Ovary (tissue), 9 donors: ENCODE measurements around the gene RNF208. TPM values are rescaled to one million over a fixed set of nuclear protein-coding genes. Genes with fewer than 3 reads are reported as not detected.

Experiments
- DNase-seq, 5 donors: peaks; one replicate each; pipeline ENCODE4 v3.0.0-alpha.2; 2019 to 2020
- H3K27ac ChIP-seq, 2 donors: fragments of 200-600 bp; one replicate each; pipeline versions ENCODE4 v1.5.1 to v1.8.0; 2019 to 2022
- H3K27me3 ChIP-seq: fragments of 200-600 bp; one replicate; pipeline ENCODE4 v1.8.0; 2022
- H3K36me3 ChIP-seq: fragments of 200-600 bp; sonication (generic); one replicate; pipeline ENCODE4 v1.5.1; 2019
- H3K4me1 ChIP-seq: one replicate; pipeline ENCODE4 v1.8.1; 2013; ENCODE audit warnings: mild to moderate bottlenecking, moderate library complexity; ENCODE audit not compliant: insufficient read depth
- H3K4me3 ChIP-seq: fragments of 200-600 bp; sonication (generic); one replicate; pipeline ENCODE4 v1.5.1; 2017
- H3K9me3 ChIP-seq, 2 donors: fragments of 200-600 bp in 1 of 2; sonication (generic) in 1 of 2; one replicate each; pipeline versions ENCODE4 v1.5.1 to v1.8.1; 2013 to 2019; ENCODE audit warnings: mild to moderate bottlenecking in 1 of 2, moderate library complexity in 1 of 2
- CTCF ChIP-seq, 3 donors: fragments of 450-650 bp in 2 of 3; fragments of 200-600 bp in 1 of 3; IDR thresholded peaks; one replicate each; pipeline versions ENCODE4 v1.5.1 to v1.8.0; 2016 to 2022; ENCODE audit warnings: antibody characterized with exemption in 3 of 3, mild to moderate bottlenecking in 1 of 3
- EP300 ChIP-seq: sonication (generic); formaldehyde crosslinking; IDR thresholded peaks from one replicate; pipeline ENCODE4 v1.6.1; 2017; ENCODE audit warnings: antibody characterized with exemption
- POLR2A ChIP-seq: fragments of 450-650 bp; IDR thresholded peaks from one replicate; pipeline ENCODE4 v1.6.1; 2017; ENCODE audit warnings: antibody characterized with exemption, mild to moderate bottlenecking, moderate library complexity
- WGBS, 3 donors: extraction: QIAGEN DNeasy Blood & Tissue Kit in 1 of 3; methylation state at CpG; one replicate each; pipeline versions ENCODE4 v1.1.5 to v1.1.7; 2013 to 2017; 5-methylcytosine and 5-hydroxymethylcytosine counted together
- intact Hi-C, 4 donors: fragments of 100-400 bp; cut with DNase I; formaldehyde crosslinking; loops; one replicate each; pipeline versions ENCODE4 v1.11.0 to v1.15.1; 2022 to 2023
- polyA plus RNA-seq, 2 donors: library from polyadenylated mRNA; stranded (reverse); fragments of 200-250 nt in 1 of 2; fragments of 350-450 nt in 1 of 2; fragmentation: Illumina TruSeq in 1 of 2; extraction: RNeasy Lipid Tissue Mini Kit (QIAGEN cat#74804) in 1 of 2; gene quantifications; one replicate each; pipeline ENCODE4 v1.2.3, GENCODE V29; 2013 to 2014
- total RNA-seq, 7 donors: library from RNA; depleted of rRNA in 2 of 7; stranded (reverse); fragments of >200 nt in 2 of 7; fragmentation: NEBNext Ultra II Directional in 3 of 7; extraction: Animal tissue kit (Norgen Biotek cat#: 25700) in 3 of 7; gene quantifications; one replicate each; pipeline versions ENCODE4 v1.1.0 to v1.2.4, GENCODE V29; 2016 to 2023
- donor health status: DM: no; HTN: no; CAD: no; lungs with moderate emphysema.
- donor health status: DM: no; HTN: no; CAD: no.
- donor health status: Bipolar disorder and iron deficiency.
- donor health status: DM: yes; HTN: yes; CAD: no.
- donor health status: DM: no; HTN: no; CAD: no.
- donor health status: DM: yes; HTN: yes; CAD: no.

RNF208 gene
- total and polyA plus RNA-seq, 9 donors, result 0.92 to 6.5 (median 3.1) TPM; not detected in 2

GRCh38 chr9:137230705-137231371 is 8.8 kb upstream of the RNF208 start, which contains the start of gene SLC34A3:
TSS of gene SLC34A3 (plus strand) at chr9:137230901. CDS start at chr9:137231703, 802 bp downstream.
- Histone ChIP-seq H3K4me3 (no peak within 1 kb of the TSS), H3K36me3 (no peaks in the 10 kb centered on the region), H3K27me3 (peaks cover 12% of the 10 kb centered on the region), H3K4me1 (peaks cover 1% of the 10 kb centered on the region), H3K9me3 (no peaks in the 10 kb centered on the region), H3K27ac (no peak within 1 kb of the TSS)
- intact Hi-C loops, result loop anchor here in 1 of 4 donors (10.0 kb wide), 1 partner anchor 116 kb away; the partner anchor contains the start of gene DPP7
- TF ChIP-seq POLR2A (no peak), EP300 (no peak), CTCF (IDR thresholded peaks at IDR 0.05) (no peak)
- WGBS, 3 donors, result 55 to 64% (median 57%) methylated on average over 13 to 14 of the region's 14 CpGs
- no peak for DNase-seq

GRCh38 chr9:137229903-137230704 is 8.1 kb upstream of the RNF208 start:
- DNase-seq, result no peak
- Histone ChIP-seq H3K27me3 (peaks cover 12% of the 10 kb centered on the region), H3K9me3 (no peaks in the 10 kb centered on the region), H3K4me1 (no peaks in the 10 kb centered on the region), H3K27ac (no peak overlapping the region), H3K4me3 (no peak overlapping the region), H3K36me3 (no peaks in the 10 kb centered on the region)
- intact Hi-C loops, result loop anchor here (5.0 to 10.0 kb wide), 4 partner anchors 103 to 445 kb away; partner anchors contain the start of gene DPP7 (in 1 of the 4)
- WGBS, 3 donors, result 40 to 48% (median 44%) methylated on average over 16 to 31 of the region's 31 CpGs
- TF ChIP-seq CTCF (IDR thresholded peaks at IDR 0.05), result no peak
- TF ChIP-seq EP300, result no peak
- TF ChIP-seq POLR2A, result no peak

GRCh38 chr9:137228968-137229896 is 7.2 kb upstream of the RNF208 start:
- 33 to 39% (median 35%) methylated on average over 27 of the region's 27 CpGs for WGBS, 3 donors
- intact Hi-C loops, result loop anchor here in 3 of 4 donors (5.0 to 10.0 kb wide), 3 partner anchors 102 to 444 kb away; no protein-coding TSS in a partner anchor
- H3K27me3 ChIP-seq, result peaks cover 12% of the 10 kb centered on the region
- H3K4me3 ChIP-seq, result no peak overlapping the region
- no peak for DNase-seq
- TF ChIP-seq POLR2A (no peak), CTCF (IDR thresholded peaks at IDR 0.05) (no peak), EP300 (no peak)
- H3K27ac ChIP-seq, result no peak overlapping the region
- no peaks in the 10 kb centered on the region for H3K36me3 ChIP-seq
- no peaks in the 10 kb centered on the region for H3K9me3 ChIP-seq
- no peaks in the 10 kb centered on the region for H3K4me1 ChIP-seq

GRCh38 chr9:137228506-137228967 is 6.5 kb upstream of the RNF208 start:
- WGBS, 3 donors, result 11 to 32% (median 16%) methylated on average over 28 to 29 of the region's 29 CpGs
- TF ChIP-seq EP300 (no peak), POLR2A (no peak), CTCF (IDR thresholded peaks at IDR 0.05) (no peak)
- no peaks in the 10 kb centered on the region for H3K9me3 ChIP-seq
- H3K27ac ChIP-seq, result no peak overlapping the region
- no peak overlapping the region for H3K4me3 ChIP-seq
- peaks cover 12% of the 10 kb centered on the region for H3K27me3 ChIP-seq
- DNase-seq, result no peak
- H3K4me1 ChIP-seq, result no peaks in the 10 kb centered on the region
- intact Hi-C loops, result loop anchor here in 3 of 4 donors (5.0 to 10.0 kb wide), 3 partner anchors 101 to 444 kb away; no protein-coding TSS in a partner anchor
- H3K36me3 ChIP-seq, result no peaks in the 10 kb centered on the region
